Measurements from ENCODE around the gene TTF1.

TTF1 gene

GRCh38 chr9:132413926-132414325 is 7.3 kb upstream of the TTF1 start:
- TF ChIP-seq TCF4 (CRISPR knock-in tag; IDR thresholded peaks at IDR 0.05; ENCODE audit: borderline replicate concordance) (no peak), CSRNP3 (CRISPR knock-in tag; IDR thresholded peaks at IDR 0.05) (no peak), OSR1 (CRISPR knock-in tag; IDR thresholded peaks at IDR 0.05) (no peak), ISL1 (CRISPR knock-in tag; IDR thresholded peaks at IDR 0.05) (no peak), ESRRG (CRISPR knock-in tag; IDR thresholded peaks at IDR 0.05) (no peak)
- ATAC-seq: no peak

- no peak; the same call in 2 of the 3 replicates for ATAC-seq
These were observed 5.4 kb upstream of the TTF1 start for GRCh38 chr9:132412089-132412488.

GRCh38 chr9:132411091-132411508 is 4.5 kb upstream of the TTF1 start:
- peak; percentile 16; the same call in 2 of the 3 replicates for ATAC-seq
- TF ChIP-seq ZC3H10 (CRISPR knock-in tag; IDR thresholded peaks at IDR 0.05): no peak
- TF ChIP-seq ZNF565 (CRISPR knock-in tag; conservative IDR thresholded peaks at IDR 0.05; ENCODE audit: low read depth): no peak
- TF ChIP-seq ESRRG (CRISPR knock-in tag; IDR thresholded peaks at IDR 0.05): no peak
- no peak for TF ChIP-seq ZNF70 (CRISPR knock-in tag; IDR thresholded peaks at IDR 0.05)
- TF ChIP-seq ZFP30 (CRISPR knock-in tag; IDR thresholded peaks at IDR 0.05): no peak
- no peak for TF ChIP-seq OSR1 (CRISPR knock-in tag; IDR thresholded peaks at IDR 0.05)
- no peak for TF ChIP-seq RARB (CRISPR knock-in tag; IDR thresholded peaks at IDR 0.05)
- no peak for TF ChIP-seq CSRNP3 (CRISPR knock-in tag; IDR thresholded peaks at IDR 0.05)
- TF ChIP-seq ARNTL (CRISPR knock-in tag; IDR thresholded peaks at IDR 0.05; ENCODE audit: borderline replicate concordance, low read depth): no peak
- TF ChIP-seq BACH2 (CRISPR knock-in tag; IDR thresholded peaks at IDR 0.05; ENCODE audit: borderline replicate concordance): no peak
- no peak for TF ChIP-seq POU6F1 (CRISPR knock-in tag; IDR thresholded peaks at IDR 0.05; ENCODE audit: borderline replicate concordance, low read depth)

More at GRCh38 chr9:132412089-132412488, 5.4 kb upstream of the TTF1 start:
- TF ChIP-seq CSRNP3 (CRISPR knock-in tag; IDR thresholded peaks at IDR 0.05) (no peak), CSDC2 (CRISPR knock-in tag; IDR thresholded peaks at IDR 0.05) (no peak), ZNF565 (CRISPR knock-in tag; conservative IDR thresholded peaks at IDR 0.05; ENCODE audit: low read depth) (no peak), ESRRG (CRISPR knock-in tag; IDR thresholded peaks at IDR 0.05) (no peak), POU6F1 (CRISPR knock-in tag; IDR thresholded peaks at IDR 0.05; ENCODE audit: borderline replicate concordance, low read depth) (no peak), GLIS3 (CRISPR knock-in tag; IDR thresholded peaks at IDR 0.05) (no peak), CREB5 (CRISPR knock-in tag; IDR thresholded peaks at IDR 0.05; ENCODE audit: low read depth) (no peak), TOX (CRISPR knock-in tag; IDR thresholded peaks at IDR 0.05; ENCODE audit: borderline replicate concordance) (no peak)

- ATAC-seq: no peak
- 0 out of 2 replicates have a peak, but pooled peaks have one; percentile 44 for TF ChIP-seq ZNF8 (CRISPR knock-in tag; IDR thresholded peaks at IDR 0.05)
- TF ChIP-seq PATZ1 (CRISPR knock-in tag; IDR thresholded peaks at IDR 0.05; ENCODE audit: borderline replicate concordance): no peak
These were observed 4.0 kb upstream of the TTF1 start for GRCh38 chr9:132410642-132411041.

Measured in SK-N-SH treated with all-trans-retinoic acid at 6 μM for 48 hours (cell line).